Ishikawa (cell line): ENCODE data around the gene IGLL5.

Source experiments
- CEBPB ChIP-seq: IDR thresholded peaks from 2 replicates; pipeline ENCODE4 v1.6.1; 2012
- CREB1 ChIP-seq: IDR thresholded peaks from 2 replicates; pipeline ENCODE4 v1.6.1; 2012; ENCODE audit warnings: low read depth
- EGR1 ChIP-seq: IDR thresholded peaks from 2 replicates; pipeline ENCODE4 v1.6.1; 2012
- EP300 ChIP-seq: IDR thresholded peaks from 2 replicates; pipeline ENCODE4 v1.6.1; 2012; ENCODE audit warnings: borderline replicate concordance
- FOXM1 ChIP-seq: IDR thresholded peaks from 2 replicates; pipeline ENCODE4 v1.6.1; 2012; ENCODE audit warnings: low read depth, borderline replicate concordance
- MAX ChIP-seq: IDR thresholded peaks from 2 replicates; pipeline ENCODE4 v1.6.1; 2012
- NFIC ChIP-seq: IDR thresholded peaks from 2 replicates; pipeline ENCODE4 v1.6.1; 2012
- RAD21 ChIP-seq: IDR thresholded peaks from 2 replicates; pipeline ENCODE4 v1.6.1; 2012; ENCODE audit warnings: low read depth
- REST ChIP-seq: IDR thresholded peaks from 2 replicates; pipeline ENCODE4 v1.6.1; 2012; ENCODE audit warnings: low read depth, mild to moderate bottlenecking
- TAF1 ChIP-seq: IDR thresholded peaks from 2 replicates; pipeline ENCODE4 v1.6.1; 2012; ENCODE audit warnings: low read depth, mild to moderate bottlenecking
- TCF12 ChIP-seq: IDR thresholded peaks from 2 replicates; pipeline ENCODE4 v1.6.1; 2012; ENCODE audit warnings: low read depth
- TEAD4 ChIP-seq: IDR thresholded peaks from 2 replicates; pipeline ENCODE4 v1.6.1; 2012
- USF1 ChIP-seq: IDR thresholded peaks from 2 replicates; pipeline ENCODE4 v1.6.1; 2012
- YY1 ChIP-seq: IDR thresholded peaks from 2 replicates; pipeline ENCODE4 v1.6.1; 2012; ENCODE audit warnings: low read depth
- ZBTB7A ChIP-seq: IDR thresholded peaks from 2 replicates; pipeline ENCODE4 v1.6.1; 2012; ENCODE audit warnings: low read depth

IGLL5 gene

GRCh38 chr22:22878801-22879674 lies 8.6 kb upstream of the IGLL5 start:
- TF ChIP-seq YY1 (no peak), RAD21 (no peak), REST (no peak), EGR1 (no peak), TCF12 (no peak), ZBTB7A (no peak), TAF1 (no peak), CREB1 (no peak), TEAD4 (no peak), FOXM1 (no peak), NFIC (no peak)

- no peak for TF ChIP-seq TCF12
- no peak for TF ChIP-seq REST
- TF ChIP-seq USF1, result no peak
- no peak for TF ChIP-seq EP300
- TF ChIP-seq TEAD4, result no peak
- no peak for TF ChIP-seq TAF1
- no peak for TF ChIP-seq FOXM1
- no peak for TF ChIP-seq CREB1
- TF ChIP-seq CEBPB, result no peak
- TF ChIP-seq ZBTB7A, result no peak
Measured at GRCh38 chr22:22879675-22880155, 7.9 kb upstream of the IGLL5 start.

- TF ChIP-seq EGR1, result no peak
- TF ChIP-seq NFIC, result no peak
- TF ChIP-seq CREB1, result no peak
- no peak for TF ChIP-seq FOXM1
- TF ChIP-seq ZBTB7A, result no peak
- TF ChIP-seq TAF1, result no peak
- no peak for TF ChIP-seq EP300
- TF ChIP-seq YY1, result no peak
- no peak for TF ChIP-seq REST
- TF ChIP-seq CEBPB, result no peak
- TF ChIP-seq TEAD4, result no peak
- no peak for TF ChIP-seq TCF12
- TF ChIP-seq MAX, result no peak
- TF ChIP-seq RAD21, result no peak
- TF ChIP-seq USF1, result no peak
Measured at GRCh38 chr22:22880645-22881044, 7.0 kb upstream of the IGLL5 start.

- TF ChIP-seq USF1 (no peak), EGR1 (no peak)
Measured at GRCh38 chr22:22881116-22882000, 6.3 kb upstream of the IGLL5 start.
